ENCODE measurements around the gene RIMS1. TPM values are rescaled to one million over a fixed set of nuclear protein-coding genes. Genes with fewer than 3 reads are reported as not detected.

Gene RIMS1
- total and polyA plus RNA-seq, 9 of the 15 experiments (the other 6 are each of a cell fraction or from before 2014, with no cell fraction given): not detected

GRCh38 chr6:72205500-72205899 lies 319.1 kb downstream of the RIMS1 start (continued):
- TF ChIP-seq BDP1 (IDR thresholded peaks at IDR 0.05; ENCODE audit: insufficient read depth, insufficient read length) (no peak), NFIC (IDR thresholded peaks at IDR 0.05) (no peak), ZEB2 (IDR thresholded peaks at IDR 0.05) (no peak), CCNT2 (IDR thresholded peaks at IDR 0.05; ENCODE audit: borderline replicate concordance, extremely low read depth, insufficient read length, low read depth, low read length) (no peak), BCOR (IDR thresholded peaks at IDR 0.05) (no peak), ZNF354B (CRISPR knock-in tag; IDR thresholded peaks at IDR 0.05) (no peak), GATAD2B (IDR thresholded peaks at IDR 0.05; ENCODE audit: borderline replicate concordance) (no peak)

- Histone ChIP-seq H3K36me3 (ENCODE audit: control insufficient read depth, insufficient read depth, low read length) (no peaks in the 10 kb centered on the region), H3K4me1 (replicated peaks in 1 of 2; ENCODE audit: control insufficient read depth in 2 of 2, insufficient read depth in 2 of 2, low read length in 2 of 2) (no peaks in the 10 kb centered on the region), H4K20me1 (replicated peaks; ENCODE audit: control insufficient read depth, insufficient read depth, low read length) (no peaks in the 10 kb centered on the region), H3K9me1 (ENCODE audit: control insufficient read depth, insufficient read depth, low read length) (no peaks in the 10 kb centered on the region), H2AFZ (ENCODE audit: low read depth, low read length) (no peak overlapping the region), H3K27me3 (ENCODE audit: control insufficient read depth in 2 of 2, insufficient read depth in 2 of 2, low read length in 2 of 2) (no peaks in the 10 kb centered on the region; a peak in 1 of 5 replicates), H3K79me2 (ENCODE audit: control insufficient read depth, insufficient read depth, low read length) (no peaks in the 10 kb centered on the region), H3K4me3 (no peak overlapping the region), H3K27ac (ENCODE audit: extremely low read depth, low read depth, low read length) (no peak overlapping the region), H3K4me2 (ENCODE audit: insufficient read depth, low read length) (no peak overlapping the region), H3K9ac (ENCODE audit: insufficient read depth in 1 of 2, low read depth in 2 of 2, low read length in 2 of 2) (no peak overlapping the region), H3K9me3 (replicated peaks; ENCODE audit: control insufficient read depth, insufficient read depth, low read depth, low read length) (no peaks in the 10 kb centered on the region)
- intact Hi-C loops (cut with micrococcal nuclease) (no loop called here), in situ Hi-C loops (cut with MboI) (no loop called here)
- no peak for ATAC-seq
- DNase-seq (ENCODE audit: extremely low read depth in 1 of 4, low spot score in 3 of 4): no peak
- no TSS peak for BruUV-seq (replicated peaks)
- POLR2A ChIA-PET: no interaction called here
- CTCF ChIA-PET (ENCODE audit: low intra/inter-chr PET ratio): no interaction called here
- 0% methylated on average over 3 of the region's 3 CpGs for WGBS (ENCODE audit: insufficient coverage, low coverage, missing lambda C conversion rate)
- no peak for FAIRE-seq
- TF ChIP-seq ZNF280B (CRISPR knock-in tag; IDR thresholded peaks at IDR 0.05) (no peak), SREBF1 (IDR thresholded peaks at IDR 0.05; ENCODE audit: borderline replicate concordance, low read depth, low read length) (no peak), ZNF586 (CRISPR knock-in tag; conservative IDR thresholded peaks at IDR 0.05) (no peak), RNF2 (IDR thresholded peaks at IDR 0.05) (no peak), TSHZ1 (CRISPR knock-in tag; IDR thresholded peaks at IDR 0.05) (no peak), MEIS2 (IDR thresholded peaks at IDR 0.05; ENCODE audit: partially characterized antibody) (no peak), EZH2 (IDR thresholded peaks at IDR 0.05; ENCODE audit: borderline replicate concordance, low read depth, low read length) (no peak), NFYB (IDR thresholded peaks at IDR 0.05; ENCODE audit: extremely low read depth, insufficient read length) (no peak), IFI16 (CRISPR knock-in tag; IDR thresholded peaks at IDR 0.05) (no peak), SNRNP70 (optimal IDR thresholded peaks at IDR 0.05; ENCODE audit: low read depth, low read length) (no peak), CHD4 (IDR thresholded peaks at IDR 0.05; ENCODE audit: insufficient read depth, insufficient replicate concordance, low read depth, low read length, poor library complexity, severe bottlenecking) (no peak), FIP1L1 (IDR thresholded peaks at IDR 0.05; ENCODE audit: low read depth, low read length, poor library complexity, severe bottlenecking) (no peak), PHF20 (IDR thresholded peaks at IDR 0.05; ENCODE audit: partially characterized antibody) (no peak)
These were observed 320.3 kb downstream of the RIMS1 start for GRCh38 chr6:72206606-72207005.
